IPS-18c (cell line): ENCODE measurements around the gene HOXD9.

Experiments
- H3K4me3 ChIP-seq: 2 replicates; pipeline ENCODE4 v1.7.0; 2013; ENCODE audit warnings: low read depth, mild to moderate bottlenecking, low read length, moderate library complexity; ENCODE audit not compliant: insufficient read depth
- H3K9me3 ChIP-seq: one replicate; pipeline ENCODE4 v1.6.1; 2013; ENCODE audit warnings: mild to moderate bottlenecking, low read length, moderate library complexity; ENCODE audit not compliant: control insufficient read depth, insufficient read depth

The HOXD9 gene

DNA sequence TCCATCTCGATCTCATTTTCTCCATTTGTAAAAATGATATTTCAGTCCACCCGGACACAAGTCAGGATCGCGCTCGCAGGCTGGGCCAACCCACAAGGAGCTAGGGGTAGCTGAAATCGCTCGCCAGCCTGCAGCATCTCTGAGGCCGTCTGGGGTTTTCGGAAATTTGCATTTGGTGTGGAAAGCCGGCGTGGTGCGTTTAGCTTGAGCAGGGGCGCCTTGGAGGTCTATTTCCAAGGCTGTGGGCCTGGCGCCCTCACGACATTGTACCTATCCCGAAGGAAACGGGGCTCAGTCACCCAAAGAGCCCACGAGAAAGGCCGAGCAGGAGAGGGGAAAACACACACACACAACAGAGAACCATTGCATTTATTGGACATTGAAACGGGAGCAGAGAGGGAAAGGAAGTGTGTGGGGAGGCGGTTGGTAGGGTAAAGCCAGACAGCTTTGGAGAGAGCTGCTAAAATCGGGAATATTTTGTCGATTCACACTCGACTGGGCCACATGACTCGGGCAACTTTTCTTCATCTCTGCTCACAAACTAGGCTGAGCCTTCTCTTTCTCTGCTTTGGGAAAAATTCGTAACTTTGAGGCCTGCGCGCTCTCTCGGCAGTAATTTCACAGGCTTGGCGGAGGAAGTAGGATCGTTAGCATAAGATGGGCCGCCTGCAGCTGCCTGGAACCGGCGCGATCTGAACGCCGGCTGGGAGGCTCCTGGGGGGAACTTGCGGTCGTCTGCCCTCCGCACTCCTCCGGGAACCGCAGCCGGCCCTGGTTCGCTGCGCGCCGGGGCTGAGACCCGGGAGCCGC lies 5.9 kb downstream of the HOXD9 start:
- Histone ChIP-seq H3K4me3 (peak overlapping the region; percentile 21; the same call in 1 of the 2 replicates), H3K9me3 (no peaks in the 10 kb centered on the region)

DNA sequence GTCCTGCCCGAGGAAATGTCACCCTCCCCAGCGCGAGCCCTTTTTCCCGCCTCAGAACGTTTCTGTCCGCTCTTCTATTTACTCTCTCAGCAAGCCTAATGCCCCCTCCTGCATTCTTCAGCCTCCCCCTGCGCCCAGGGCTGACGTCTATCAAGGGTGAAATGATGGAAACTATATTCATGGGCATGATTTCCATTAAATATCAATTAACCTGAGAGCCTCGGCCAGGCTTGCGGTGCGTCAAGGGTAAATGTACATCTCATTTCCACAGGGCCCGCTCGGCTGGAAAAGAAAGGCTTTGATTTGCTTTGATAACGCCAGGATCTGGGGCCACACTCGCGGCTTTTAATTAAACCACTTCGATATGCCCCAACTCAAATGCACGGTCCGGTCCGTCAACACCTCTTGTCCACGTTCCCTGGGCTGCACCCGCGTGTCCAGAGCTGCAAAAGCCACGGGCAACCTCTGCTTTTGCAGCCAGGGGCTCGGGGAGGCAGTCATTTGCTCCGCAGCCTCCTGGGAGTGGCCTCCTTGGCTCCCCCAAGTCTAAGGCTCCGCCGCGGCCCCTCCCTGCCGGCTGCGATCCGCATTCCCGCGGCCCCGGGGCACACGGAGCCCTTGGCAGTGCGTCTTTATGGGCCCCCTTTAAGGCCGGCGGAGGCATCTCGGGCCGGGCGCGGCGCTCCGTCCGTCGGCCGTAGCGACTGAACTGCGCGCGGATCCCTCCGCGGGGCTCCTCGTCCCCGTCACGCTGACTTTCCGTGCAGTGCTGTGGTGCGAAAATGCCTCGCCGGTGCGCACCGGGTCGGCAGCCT lies 6.7 kb downstream of the HOXD9 start, which contains the start of gene HOXD8:
TSS of gene HOXD8 (plus strand) at position 724 of the 815 bp plus-strand sequence. CDS start 662 bp downstream, outside the sequence.
- Histone ChIP-seq H3K4me3 (peak within 1 kb of the TSS; percentile 15; the same call in 1 of the 2 replicates), H3K9me3 (no peaks in the 10 kb centered on the region)

DNA sequence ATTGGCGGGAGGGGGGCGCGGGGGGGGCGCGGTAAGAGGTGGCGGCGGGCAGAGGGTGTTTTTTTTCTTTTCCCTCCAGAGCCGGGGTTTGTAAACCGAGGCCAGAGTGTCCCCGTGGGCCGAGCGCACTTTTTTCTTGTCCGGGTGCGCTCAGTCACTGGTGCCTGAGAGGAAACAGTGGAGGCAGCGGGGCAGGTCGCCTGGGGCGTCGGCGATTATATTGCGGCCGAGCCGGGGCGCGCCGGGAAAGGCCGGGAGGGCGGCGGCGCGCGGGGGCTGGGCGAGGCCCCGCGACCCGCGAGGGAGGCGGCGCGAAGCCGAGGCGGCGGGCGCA lies 7.3 kb downstream of the HOXD9 start:
- H3K4me3 ChIP-seq, result peak overlapping the region; percentile 15; the same call in 1 of the 2 replicates

DNA sequence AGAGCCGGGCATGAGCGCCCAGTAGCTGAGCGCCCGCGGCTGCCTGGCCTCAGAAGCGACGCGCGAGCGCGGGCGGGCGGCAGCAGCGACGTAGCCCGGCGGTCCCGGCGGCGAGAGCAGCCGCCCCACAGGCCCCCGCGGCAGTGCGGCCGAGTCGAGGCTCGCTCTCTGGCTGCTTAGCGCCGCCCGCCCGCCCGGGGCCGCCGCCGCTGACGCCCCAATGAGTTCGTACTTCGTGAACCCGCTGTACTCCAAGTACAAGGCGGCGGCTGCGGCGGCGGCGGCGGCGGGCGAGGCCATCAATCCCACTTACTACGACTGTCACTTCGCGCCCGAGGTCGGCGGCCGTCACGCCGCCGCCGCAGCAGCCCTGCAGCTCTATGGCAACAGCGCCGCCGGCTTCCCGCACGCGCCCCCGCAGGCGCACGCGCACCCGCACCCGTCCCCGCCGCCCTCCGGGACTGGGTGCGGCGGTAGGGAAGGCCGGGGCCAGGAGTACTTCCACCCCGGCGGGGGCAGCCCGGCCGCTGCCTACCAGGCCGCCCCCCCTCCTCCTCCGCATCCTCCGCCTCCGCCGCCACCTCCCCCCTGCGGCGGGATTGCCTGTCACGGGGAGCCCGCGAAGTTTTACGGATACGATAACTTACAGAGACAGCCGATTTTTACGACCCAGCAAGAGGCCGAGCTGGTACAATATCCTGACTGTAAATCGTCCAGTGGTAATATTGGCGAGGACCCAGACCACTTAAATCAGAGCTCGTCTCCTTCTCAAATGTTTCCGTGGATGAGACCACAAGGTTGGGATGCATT lies 7.8 kb downstream of the HOXD9 start:
- H3K9me3 ChIP-seq, result no peaks in the 10 kb centered on the region
- H3K4me3 ChIP-seq, result peak overlapping the region; percentile 15; the same call in 1 of the 2 replicates

More for the DNA sequence above, 7.3 kb downstream of the HOXD9 start:
- H3K9me3 ChIP-seq, result no peaks in the 10 kb centered on the region

DNA sequence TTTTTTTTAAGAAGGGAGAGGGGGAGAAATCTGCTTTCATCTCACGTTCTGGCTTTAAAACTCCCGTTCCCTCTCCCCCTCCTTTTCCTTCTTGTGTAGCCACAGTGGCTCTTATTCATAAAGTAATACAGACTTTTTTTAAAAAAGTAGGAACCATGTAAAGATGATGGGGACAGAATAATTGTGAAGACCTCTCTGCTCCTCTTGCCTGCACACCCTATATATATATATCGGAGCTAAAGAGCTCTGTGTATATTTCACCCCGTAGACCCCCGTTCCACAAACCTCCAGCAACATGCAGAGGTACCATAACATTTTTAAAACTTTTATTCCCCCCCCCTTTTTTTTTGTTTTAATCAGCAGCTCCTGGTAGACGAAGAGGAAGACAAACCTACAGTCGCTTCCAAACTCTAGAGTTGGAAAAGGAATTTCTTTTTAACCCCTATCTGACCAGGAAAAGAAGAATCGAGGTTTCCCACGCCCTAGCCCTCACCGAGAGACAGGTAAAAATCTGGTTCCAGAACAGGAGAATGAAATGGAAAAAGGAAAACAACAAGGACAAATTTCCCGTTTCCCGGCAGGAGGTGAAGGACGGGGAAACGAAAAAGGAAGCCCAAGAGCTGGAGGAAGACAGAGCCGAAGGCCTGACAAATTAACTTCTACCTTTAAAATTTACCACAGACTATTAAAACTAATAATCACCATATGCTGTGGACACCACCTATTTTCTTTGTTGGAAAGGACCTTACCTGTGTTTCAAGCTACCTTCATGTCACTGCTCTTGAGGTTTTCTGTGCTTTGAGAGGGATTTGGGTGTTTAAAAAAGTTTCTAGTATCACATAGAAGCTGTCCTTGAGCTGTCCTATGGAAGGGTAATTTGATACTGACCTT lies 8.7 kb downstream of the HOXD9 start:
- H3K4me3 ChIP-seq, result no peak overlapping the region
- H3K9me3 ChIP-seq, result no peaks in the 10 kb centered on the region

DNA sequence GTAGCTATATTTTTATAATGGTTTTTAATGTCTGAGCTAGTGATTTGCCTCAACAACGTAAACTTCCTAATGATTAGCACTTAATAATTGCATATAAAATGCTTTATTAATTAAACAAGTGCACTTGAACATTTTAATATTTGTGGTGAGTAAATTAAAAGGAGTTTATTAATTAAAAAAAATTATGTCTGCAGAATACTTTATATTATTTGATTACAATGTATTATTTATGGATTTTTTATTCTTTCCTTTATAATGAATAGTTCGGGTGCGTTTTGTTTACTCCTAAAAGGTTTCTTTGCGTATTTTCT lies 9.3 kb downstream of the HOXD9 start:
- H3K9me3 ChIP-seq, result no peaks in the 10 kb centered on the region
- H3K4me3 ChIP-seq, result no peak overlapping the region

DNA sequence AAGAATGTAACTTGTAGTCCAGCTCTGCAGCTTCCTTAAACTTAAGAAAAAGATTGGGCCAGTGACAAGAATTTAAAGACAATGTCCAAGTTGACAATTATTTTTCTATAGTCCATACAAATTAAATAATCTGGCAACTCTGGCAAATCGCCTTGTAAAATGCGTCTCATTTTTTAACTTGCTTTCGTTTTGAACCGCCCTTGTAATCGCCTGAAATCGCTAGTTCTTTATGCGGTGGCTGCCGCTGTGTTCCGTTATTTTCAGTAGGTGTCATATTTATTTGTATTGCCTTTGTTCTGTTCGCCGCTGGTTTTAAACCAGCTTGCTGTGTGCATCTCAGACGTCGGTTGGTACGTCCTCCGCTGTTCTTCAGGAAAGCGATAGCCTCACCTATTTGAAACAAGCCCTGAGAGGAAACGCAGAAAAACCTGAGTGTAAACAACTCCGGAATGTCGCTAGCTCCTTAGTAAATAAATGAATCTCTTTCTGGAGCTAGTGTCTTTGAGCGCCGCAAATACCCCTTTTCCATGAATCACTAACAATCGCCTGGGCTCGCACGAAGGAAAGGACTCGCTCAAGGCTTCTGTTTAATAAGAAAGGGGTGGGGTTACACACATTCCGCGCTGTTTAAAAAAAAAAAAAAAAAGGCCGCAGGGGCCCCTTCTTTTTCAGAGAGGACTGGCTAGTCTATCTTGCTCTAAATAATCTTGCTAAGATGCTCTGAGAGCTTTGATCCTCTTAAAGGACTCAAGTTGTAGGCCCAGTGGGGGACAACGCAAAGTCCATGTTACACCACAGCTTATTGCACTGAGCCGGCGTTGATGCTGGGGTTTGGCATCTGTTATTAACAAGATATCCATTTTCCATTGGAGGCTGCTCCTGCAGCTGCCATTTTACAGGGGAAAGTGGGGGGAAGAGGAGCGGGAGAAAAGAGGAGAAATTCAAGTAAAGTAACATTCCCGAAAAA lies 10.0 kb downstream of the HOXD9 start:
- Histone ChIP-seq H3K9me3 (no peaks in the 10 kb centered on the region), H3K4me3 (no peak overlapping the region)

DNA sequence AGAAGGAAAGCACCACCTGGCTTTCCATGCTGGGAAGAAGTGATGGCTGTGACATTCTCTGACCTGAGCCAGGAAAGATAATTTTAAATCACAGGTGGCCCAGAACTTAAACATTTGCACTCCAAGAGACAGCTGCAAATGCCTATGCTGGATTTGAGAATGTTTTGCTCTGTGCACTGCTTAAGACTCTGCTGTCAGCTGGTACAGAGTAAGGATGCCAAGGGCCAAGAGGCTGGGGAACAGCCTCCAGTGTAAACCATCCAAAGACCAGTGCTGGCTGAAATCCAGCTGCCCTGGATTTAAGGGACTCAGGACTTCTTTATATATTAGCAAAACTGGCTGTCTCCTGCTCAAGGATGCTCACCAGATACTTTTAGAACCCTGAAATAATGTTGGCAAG lies 10.9 kb downstream of the HOXD9 start:
- Histone ChIP-seq H3K9me3 (no peaks in the 10 kb centered on the region), H3K4me3 (no peak overlapping the region)

DNA sequence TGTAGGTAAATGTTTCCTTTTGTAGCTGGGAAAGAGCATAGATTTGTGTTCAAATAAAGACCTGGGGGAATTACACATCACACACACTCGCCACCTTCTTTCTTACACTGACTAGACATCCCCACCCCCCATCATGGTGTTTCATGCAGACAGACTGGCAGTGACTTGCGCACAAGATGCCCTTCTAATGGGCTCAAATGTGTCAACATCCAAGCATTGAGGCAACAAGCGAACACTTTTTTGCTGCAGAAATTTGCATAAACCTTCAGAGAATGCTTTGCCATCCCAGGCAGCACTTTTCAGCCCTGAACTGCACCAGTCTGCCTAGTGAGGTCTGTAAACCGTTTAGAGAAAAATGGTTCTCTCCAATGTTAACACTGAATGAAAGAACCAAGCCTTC lies 11.5 kb downstream of the HOXD9 start:
- no peaks in the 10 kb centered on the region for H3K9me3 ChIP-seq
- H3K4me3 ChIP-seq, result no peak overlapping the region

DNA sequence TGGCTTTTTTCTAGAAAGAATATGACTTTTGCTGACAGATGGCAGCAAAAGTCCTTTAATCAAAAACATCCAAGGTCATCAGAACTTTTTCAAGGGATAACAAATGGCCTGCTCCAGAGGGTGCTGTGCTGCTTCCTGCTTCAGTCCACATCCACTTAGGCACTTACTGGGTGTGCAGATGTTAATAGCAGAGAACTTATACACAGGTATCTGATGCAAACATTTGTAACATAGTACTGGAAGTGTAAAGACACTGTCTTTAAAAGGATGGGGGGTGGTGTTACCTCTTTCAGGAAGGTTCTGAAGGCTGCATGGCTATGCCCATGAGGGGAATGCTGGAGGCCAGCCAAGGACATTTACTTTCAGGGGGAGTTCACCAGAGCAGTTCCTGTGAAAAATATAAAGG lies 12.5 kb downstream of the HOXD9 start:
- H3K9me3 ChIP-seq, result no peaks in the 10 kb centered on the region
- H3K4me3 ChIP-seq, result no peak overlapping the region

DNA sequence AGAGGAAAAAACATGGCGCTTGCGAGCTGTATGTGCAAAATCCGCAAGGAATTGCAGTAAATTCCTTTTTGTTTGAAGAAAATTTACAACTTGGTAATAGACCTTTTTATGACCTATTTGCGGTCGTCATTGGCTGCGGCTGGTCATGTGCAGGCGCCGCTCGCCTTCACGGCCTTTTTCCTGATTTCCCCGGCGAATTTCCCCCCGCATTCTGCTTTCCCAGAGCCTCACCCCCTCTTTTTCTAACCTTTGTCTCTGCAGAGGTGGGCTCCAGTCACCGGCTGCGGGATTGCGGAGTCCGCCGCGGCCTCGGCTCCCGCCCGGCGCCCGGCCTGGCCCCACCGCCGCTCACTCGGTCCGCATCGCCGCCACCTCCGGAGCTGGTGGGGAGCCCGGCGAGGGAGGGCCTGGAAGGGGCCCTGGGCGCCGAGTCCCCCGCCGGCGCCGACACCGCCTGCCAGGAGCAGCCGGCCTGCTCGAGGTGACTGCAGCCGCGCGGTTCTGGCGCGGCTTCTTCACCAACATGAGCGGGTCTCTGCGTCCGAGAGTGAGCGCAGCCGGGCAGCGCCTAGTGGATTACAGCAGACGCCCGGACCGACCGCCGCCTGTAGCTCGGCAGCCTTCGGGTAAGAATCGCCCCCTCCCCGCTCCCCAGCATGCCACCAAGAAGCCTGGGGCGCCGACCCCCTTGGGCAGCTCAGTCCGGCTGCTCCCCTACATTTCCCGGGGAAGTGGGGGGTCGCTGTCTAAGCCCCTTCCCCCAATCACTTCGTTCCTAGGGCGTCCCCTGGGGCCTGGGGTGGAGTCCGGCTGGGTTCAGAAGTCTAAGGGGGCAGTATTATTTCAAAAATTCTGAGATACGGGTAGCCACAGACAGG lies 14.1 kb downstream of the HOXD9 start:
- Histone ChIP-seq H3K9me3 (no peaks in the 10 kb centered on the region), H3K4me3 (peak overlapping the region; percentile 44; the same call in 1 of the 2 replicates)

DNA sequence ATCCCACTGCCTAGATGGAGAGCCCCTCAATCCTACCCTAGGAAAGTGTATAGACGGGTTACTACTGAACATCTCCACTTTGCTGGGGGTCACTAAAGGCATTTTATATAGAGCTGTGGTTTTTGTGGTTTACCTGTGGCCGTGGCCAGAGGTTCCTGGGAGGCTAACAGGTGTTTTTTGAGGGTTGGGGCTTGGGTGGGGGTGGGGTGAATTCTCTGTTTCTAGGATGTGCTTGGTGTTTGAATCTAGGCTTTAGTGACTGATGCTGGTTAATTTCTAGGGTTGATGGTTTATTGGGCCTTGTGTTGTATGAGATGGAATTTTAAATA lies 14.7 kb downstream of the HOXD9 start:
- Histone ChIP-seq H3K4me3 (no peak overlapping the region), H3K9me3 (no peaks in the 10 kb centered on the region)

DNA sequence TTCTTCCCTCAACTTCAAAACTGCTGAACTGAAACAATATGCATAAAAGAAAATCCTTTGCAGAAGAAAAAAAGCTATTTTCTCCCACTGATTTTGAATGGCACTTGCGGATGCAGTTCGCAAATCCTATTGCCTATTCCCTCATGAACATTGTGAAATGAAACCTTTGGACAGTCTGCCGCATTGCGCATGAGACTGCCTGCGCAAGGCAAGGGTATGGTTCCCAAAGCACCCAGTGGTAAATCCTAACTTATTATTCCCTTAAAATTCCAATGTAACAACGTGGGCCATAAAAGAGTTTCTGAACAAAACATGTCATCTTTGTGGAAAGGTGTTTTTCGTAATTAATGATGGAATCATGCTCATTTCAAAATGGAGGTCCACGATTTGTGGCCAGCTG lies 15.4 kb downstream of the HOXD9 start:
- Histone ChIP-seq H3K4me3 (no peak overlapping the region), H3K9me3 (no peaks in the 10 kb centered on the region)

DNA sequence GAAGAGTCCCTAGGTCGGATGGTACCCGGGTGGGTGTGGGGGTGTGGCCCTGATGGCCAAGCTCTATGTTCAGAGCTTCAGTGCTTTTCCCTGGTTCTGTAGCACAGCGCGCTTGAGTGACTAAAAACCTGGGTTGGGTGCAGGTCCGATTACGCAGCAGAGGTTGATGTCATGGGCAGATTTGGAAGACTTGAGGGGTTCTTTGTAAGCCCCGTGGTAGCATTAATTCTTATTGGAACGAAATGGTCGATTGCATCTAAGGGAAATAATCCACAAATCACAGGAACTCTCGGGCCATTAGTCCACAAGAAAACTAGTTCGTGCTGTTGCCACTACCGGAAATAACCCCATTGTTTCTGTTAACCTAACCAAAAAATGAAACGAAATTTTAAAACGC lies 16.0 kb downstream of the HOXD9 start:
- Histone ChIP-seq H3K4me3 (no peak overlapping the region), H3K9me3 (no peaks in the 10 kb centered on the region)
